ENCODE data around the gene ARHGEF19.

- TF ChIP-seq CTCF (IDR thresholded peaks at IDR 0.05; ENCODE audit: low read depth, low read length) (no peak), EZH2phosphoT487 (IDR thresholded peaks at IDR 0.05; ENCODE audit: low read depth) (no peak)
Measured at GRCh38 chr1:16198444-16199156, 13.9 kb downstream of the ARHGEF19 start.

Data from OCI-LY3 (cell line).